ENCODE results near the gene DIPK1C. TPM values are rescaled to one million over a fixed set of nuclear protein-coding genes. Genes with fewer than 3 reads are reported as not detected.

The DIPK1C gene
- total and polyA plus RNA-seq, 2 donors (not counting 1 experiment from before 2014, with no cell fraction given), result not detected

- Histone ChIP-seq H3K9me3 (ENCODE audit: control extremely low read depth in 1 of 3, control insufficient read depth in 2 of 3, insufficient read depth in 1 of 3, low read length in 2 of 3) (peaks cover 0 to 8% (median 0%) of the 10 kb centered on the region in 3 donors), H3K36me3 (replicated peaks in 1 of 2; ENCODE audit: control extremely low read depth in 1 of 2, control insufficient read depth in 1 of 2, extremely low read depth in 1 of 2, insufficient read depth in 2 of 2, low read length in 1 of 2) (no peaks in the 10 kb centered on the region), H3K27me3 (replicated peaks in 1 of 4; ENCODE audit: control extremely low read depth in 1 of 4, control insufficient read depth in 3 of 4, insufficient read depth in 4 of 4, low read length in 3 of 4) (no peaks in the 10 kb centered on the region), H3K27ac (ENCODE audit: low read length in 2 of 2) (no peak overlapping the region), H3K79me2 (ENCODE audit: control insufficient read depth, insufficient read depth, low read length) (peaks cover 10% of the 10 kb centered on the region), H4K20me1 (ENCODE audit: control insufficient read depth, insufficient read depth, low read length, poor library complexity, severe bottlenecking) (no peaks in the 10 kb centered on the region), H3K9ac (ENCODE audit: low read length) (no peak overlapping the region), H2AFZ (ENCODE audit: insufficient read depth, low read depth, low read length, poor library complexity, severe bottlenecking) (no peak overlapping the region), H3K4me3 (ENCODE audit: control extremely low read depth in 1 of 5, extremely low read depth in 1 of 5, insufficient read depth in 1 of 5, low read depth in 2 of 5, low read length in 4 of 5) (no peak overlapping the region), H3K4me2 (replicated peaks; ENCODE audit: low read depth, low read length, poor library complexity, severe bottlenecking) (no peak overlapping the region), H3K4me1 (ENCODE audit: control insufficient read depth in 2 of 2, insufficient read depth in 2 of 2, low read length in 2 of 2) (peaks cover 9 to 11% of the 10 kb centered on the region in 2 donors)
- no peak overlapping the region for H3K4me3 Mint-ChIP-seq
- intact Hi-C loops (cut with micrococcal nuclease), result loop anchor here (10.0 kb wide), 1 partner anchor 427 kb away; no protein-coding TSS in a partner anchor
- peaks cover 13% of the 10 kb centered on the region for H3K4me1 Mint-ChIP-seq
- WGBS (ENCODE audit: insufficient coverage), result 96% methylated on average over 3 of the region's 3 CpGs
- no peak for DNase-seq
- ChIA-PET POLR2A (no interaction called here), CTCF (interaction anchor here (1.4 to 5.2 kb wide), 4 partner anchors 138 to 297 kb away, joined by 4 to 75 read pairs (median 20); no protein-coding TSS in a partner anchor)
- no peaks in the 10 kb centered on the region for H3K9me3 Mint-ChIP-seq (ENCODE audit: insufficient read depth)
- peaks cover 6% of the 10 kb centered on the region for H3K27me3 Mint-ChIP-seq
- TF ChIP-seq CTCF (IDR thresholded peaks at IDR 0.05) (no peak), EZH2 (IDR thresholded peaks at IDR 0.05; ENCODE audit: borderline replicate concordance, insufficient read depth, low read depth, low read length, poor library complexity, severe bottlenecking) (no peak)
- no peak overlapping the region for H3K27ac Mint-ChIP-seq
- no peak for ATAC-seq (ENCODE audit: low read depth)
Measured at GRCh38 chr18:74492259-74492658, 35.2 kb upstream of the DIPK1C start.

- TF ChIP-seq EZH2 (IDR thresholded peaks at IDR 0.05; ENCODE audit: borderline replicate concordance, insufficient read depth, low read depth, low read length, poor library complexity, severe bottlenecking) (no peak), CTCF (IDR thresholded peaks at IDR 0.05) (no peak)
- WGBS (ENCODE audit: insufficient coverage), result 83% methylated on average over 3 of the region's 7 CpGs
Measured at GRCh38 chr18:74489676-74490075, 32.6 kb upstream of the DIPK1C start.

More at GRCh38 chr18:74489676-74490075, 32.6 kb upstream of the DIPK1C start:
- Histone ChIP-seq H3K27ac (ENCODE audit: low read length in 2 of 2) (no peak overlapping the region), H3K4me2 (replicated peaks; ENCODE audit: low read depth, low read length, poor library complexity, severe bottlenecking) (no peak overlapping the region), H4K20me1 (ENCODE audit: control insufficient read depth, insufficient read depth, low read length, poor library complexity, severe bottlenecking) (no peaks in the 10 kb centered on the region), H3K27me3 (replicated peaks in 1 of 4; ENCODE audit: control extremely low read depth in 1 of 4, control insufficient read depth in 3 of 4, insufficient read depth in 4 of 4, low read length in 3 of 4) (no peaks in the 10 kb centered on the region), H3K4me3 (ENCODE audit: control extremely low read depth in 1 of 5, extremely low read depth in 1 of 5, insufficient read depth in 1 of 5, low read depth in 2 of 5, low read length in 4 of 5) (no peak overlapping the region), H3K9me3 (ENCODE audit: control extremely low read depth in 1 of 3, control insufficient read depth in 2 of 3, insufficient read depth in 1 of 3, low read length in 2 of 3) (peaks cover 0 to 8% (median 0%) of the 10 kb centered on the region in 3 donors), H3K36me3 (replicated peaks in 1 of 2; ENCODE audit: control extremely low read depth in 1 of 2, control insufficient read depth in 1 of 2, extremely low read depth in 1 of 2, insufficient read depth in 2 of 2, low read length in 1 of 2) (no peaks in the 10 kb centered on the region), H3K79me2 (ENCODE audit: control insufficient read depth, insufficient read depth, low read length) (no peaks in the 10 kb centered on the region), H2AFZ (ENCODE audit: insufficient read depth, low read depth, low read length, poor library complexity, severe bottlenecking) (no peak overlapping the region), H3K9ac (ENCODE audit: low read length) (no peak overlapping the region), H3K4me1 (ENCODE audit: control insufficient read depth in 2 of 2, insufficient read depth in 2 of 2, low read length in 2 of 2) (peaks cover 8 to 11% of the 10 kb centered on the region in 2 donors)
- Mint-ChIP-seq H3K27ac (no peak overlapping the region), H3K9me3 (ENCODE audit: insufficient read depth) (no peaks in the 10 kb centered on the region), H3K27me3 (peaks cover 10% of the 10 kb centered on the region), H3K4me3 (no peak overlapping the region), H3K4me1 (peaks cover 6% of the 10 kb centered on the region)
- POLR2A ChIA-PET, result no interaction called here
- no peak for DNase-seq
- ATAC-seq (ENCODE audit: low read depth), result no peak
- CTCF ChIA-PET, result no interaction called here
- intact Hi-C loops (cut with micrococcal nuclease), result loop anchor here (10.0 kb wide), 1 partner anchor 425 kb away; no protein-coding TSS in a partner anchor

Data from B cell (primary cell).